ENCODE results near the gene AUTS2. TPM values are rescaled to one million over a fixed set of nuclear protein-coding genes. Genes with fewer than 3 reads are reported as not detected.

The AUTS2 gene
- polyA plus RNA-seq, 1 donor (not counting 4 experiments of a cell fraction or from before 2014, with no cell fraction given), result 4.7 TPM

DNA sequence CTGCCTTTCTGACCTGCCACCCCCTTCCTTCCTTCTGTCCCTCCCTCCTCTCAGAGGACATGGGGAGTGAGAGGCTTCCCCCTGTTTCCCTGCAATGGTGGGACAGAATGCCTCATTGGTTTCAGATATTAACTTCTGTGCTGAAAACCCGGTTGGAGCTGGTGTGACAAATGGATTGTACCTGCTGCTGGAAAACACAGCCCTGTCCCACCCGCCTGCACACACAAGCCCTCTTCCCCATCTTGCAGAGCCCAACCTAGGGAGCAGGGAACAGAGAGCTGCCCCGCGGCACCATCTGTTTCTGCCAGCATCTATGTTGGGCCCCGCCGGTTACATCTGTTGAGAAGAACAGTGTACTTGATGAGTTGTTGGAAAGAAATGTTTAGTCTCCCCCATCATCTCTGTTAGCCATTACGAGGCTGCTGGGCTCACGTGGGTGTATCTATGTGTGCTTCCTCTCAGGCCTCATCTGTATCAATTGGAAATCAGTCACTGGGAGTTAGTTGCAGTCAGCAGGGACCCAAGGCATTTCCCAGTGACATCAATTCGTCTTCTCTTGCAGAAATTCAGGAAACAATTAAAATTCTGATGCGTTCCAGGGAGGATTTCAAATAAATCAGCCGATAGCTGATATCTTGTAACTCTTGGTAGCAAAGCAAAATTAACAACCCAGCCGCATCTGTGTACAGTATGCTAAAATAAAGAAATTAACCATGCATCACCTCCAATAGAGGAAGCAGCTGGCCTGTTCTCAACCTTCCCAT lies 808.1 kb downstream of the AUTS2 start:
- H3K27ac ChIP-seq (ENCODE audit: control insufficient read depth, insufficient read depth, low read length), result no peak overlapping the region
- no peak overlapping the region for H3K4me3 ChIP-seq (ENCODE audit: control insufficient read depth in 2 of 3, extremely low read depth in 1 of 3, insufficient read depth in 2 of 3, low read depth in 1 of 3, low read length in 3 of 3)
- no peak overlapping the region for H3K4me2 ChIP-seq (ENCODE audit: control insufficient read depth, extremely low read depth, insufficient read depth, low read depth, low read length)
- dilution Hi-C loops (cut with MboI; ENCODE audit: extremely low pct_ligation_motif_present, low sequenced_read_pairs), result no loop called here
- H2AFZ ChIP-seq (ENCODE audit: control insufficient read depth, low read length), result no peak overlapping the region
- no peaks in the 10 kb centered on the region for H4K20me1 ChIP-seq (ENCODE audit: control insufficient read depth, extremely low read depth, insufficient read depth, low read length)
- no peak overlapping the region for H3K9ac ChIP-seq (ENCODE audit: control insufficient read depth, extremely low read depth, insufficient read depth, low read length)
- H3K79me2 ChIP-seq (ENCODE audit: control insufficient read depth, insufficient read depth, low read length), result no peaks in the 10 kb centered on the region
- TF ChIP-seq, protein P1, sequence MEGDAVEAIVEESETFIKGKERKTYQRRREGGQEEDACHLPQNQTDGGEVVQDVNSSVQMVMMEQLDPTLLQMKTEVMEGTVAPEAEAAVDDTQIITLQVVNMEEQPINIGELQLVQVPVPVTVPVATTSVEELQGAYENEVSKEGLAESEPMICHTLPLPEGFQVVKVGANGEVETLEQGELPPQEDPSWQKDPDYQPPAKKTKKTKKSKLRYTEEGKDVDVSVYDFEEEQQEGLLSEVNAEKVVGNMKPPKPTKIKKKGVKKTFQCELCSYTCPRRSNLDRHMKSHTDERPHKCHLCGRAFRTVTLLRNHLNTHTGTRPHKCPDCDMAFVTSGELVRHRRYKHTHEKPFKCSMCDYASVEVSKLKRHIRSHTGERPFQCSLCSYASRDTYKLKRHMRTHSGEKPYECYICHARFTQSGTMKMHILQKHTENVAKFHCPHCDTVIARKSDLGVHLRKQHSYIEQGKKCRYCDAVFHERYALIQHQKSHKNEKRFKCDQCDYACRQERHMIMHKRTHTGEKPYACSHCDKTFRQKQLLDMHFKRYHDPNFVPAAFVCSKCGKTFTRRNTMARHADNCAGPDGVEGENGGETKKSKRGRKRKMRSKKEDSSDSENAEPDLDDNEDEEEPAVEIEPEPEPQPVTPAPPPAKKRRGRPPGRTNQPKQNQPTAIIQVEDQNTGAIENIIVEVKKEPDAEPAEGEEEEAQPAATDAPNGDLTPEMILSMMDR (optimal IDR thresholded peaks at IDR 0.05 in 1 of 3, IDR thresholded peaks at IDR 0.05 in 1 of 3, conservative IDR thresholded peaks at IDR 0.05 in 1 of 3; ENCODE audit: extremely low read depth in 1 of 3, insufficient read depth in 2 of 3, low read length in 3 of 3), result no peak
- TF ChIP-seq EZH2 (IDR thresholded peaks at IDR 0.05; ENCODE audit: low read length), result no peak
- H3K9me1 ChIP-seq (ENCODE audit: control insufficient read depth, extremely low read depth, insufficient read depth, low read length), result no peaks in the 10 kb centered on the region
- H3K36me3 ChIP-seq (ENCODE audit: control insufficient read depth in 2 of 2, extremely low read depth in 1 of 2, insufficient read depth in 2 of 2, low read length in 2 of 2), result no peaks in the 10 kb centered on the region
- DNase-seq (ENCODE audit: low read depth, low spot score) (no peak), FAIRE-seq (no peak)
- H3K4me1 ChIP-seq (ENCODE audit: control insufficient read depth, extremely low read depth, insufficient read depth, low read length), result no peaks in the 10 kb centered on the region
- H3K27me3 ChIP-seq (ENCODE audit: control insufficient read depth, extremely low read depth, insufficient read depth, low read length), result no peaks in the 10 kb centered on the region
- no peaks in the 10 kb centered on the region for H3K9me3 ChIP-seq (ENCODE audit: control insufficient read depth, low read depth, low read length)

DNA sequence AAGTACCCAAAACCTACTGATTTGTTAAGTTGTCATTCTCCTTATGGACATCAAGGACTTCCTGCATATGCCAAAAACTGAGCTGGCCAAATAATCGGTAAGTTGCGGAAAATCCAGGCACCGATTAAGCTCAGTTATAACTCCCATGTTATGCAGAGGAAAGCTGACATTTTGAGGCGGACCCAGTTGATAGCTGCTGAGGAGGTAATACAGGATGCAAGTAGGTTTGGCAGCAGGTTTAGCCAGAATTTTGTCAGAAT lies 808.6 kb downstream of the AUTS2 start:
- dilution Hi-C loops (cut with MboI; ENCODE audit: extremely low pct_ligation_motif_present, low sequenced_read_pairs), result no loop called here
- Histone ChIP-seq H3K9ac (ENCODE audit: control insufficient read depth, extremely low read depth, insufficient read depth, low read length) (no peak overlapping the region), H3K36me3 (ENCODE audit: control insufficient read depth in 2 of 2, extremely low read depth in 1 of 2, insufficient read depth in 2 of 2, low read length in 2 of 2) (no peaks in the 10 kb centered on the region), H3K4me2 (ENCODE audit: control insufficient read depth, extremely low read depth, insufficient read depth, low read depth, low read length) (no peak overlapping the region), H2AFZ (ENCODE audit: control insufficient read depth, low read length) (no peak overlapping the region), H3K9me3 (ENCODE audit: control insufficient read depth, low read depth, low read length) (no peaks in the 10 kb centered on the region), H3K4me3 (ENCODE audit: control insufficient read depth in 2 of 3, extremely low read depth in 1 of 3, insufficient read depth in 2 of 3, low read depth in 1 of 3, low read length in 3 of 3) (no peak overlapping the region), H3K27me3 (ENCODE audit: control insufficient read depth, extremely low read depth, insufficient read depth, low read length) (no peaks in the 10 kb centered on the region), H4K20me1 (ENCODE audit: control insufficient read depth, extremely low read depth, insufficient read depth, low read length) (no peaks in the 10 kb centered on the region), H3K79me2 (ENCODE audit: control insufficient read depth, insufficient read depth, low read length) (no peaks in the 10 kb centered on the region), H3K4me1 (ENCODE audit: control insufficient read depth, extremely low read depth, insufficient read depth, low read length) (no peaks in the 10 kb centered on the region), H3K27ac (ENCODE audit: control insufficient read depth, insufficient read depth, low read length) (no peak overlapping the region), H3K9me1 (ENCODE audit: control insufficient read depth, extremely low read depth, insufficient read depth, low read length) (no peaks in the 10 kb centered on the region)
- TF ChIP-seq, protein P1 (optimal IDR thresholded peaks at IDR 0.05 in 1 of 3, IDR thresholded peaks at IDR 0.05 in 1 of 3, conservative IDR thresholded peaks at IDR 0.05 in 1 of 3; ENCODE audit: extremely low read depth in 1 of 3, insufficient read depth in 2 of 3, low read length in 3 of 3), result no peak
- no peak for TF ChIP-seq EZH2 (IDR thresholded peaks at IDR 0.05; ENCODE audit: low read length)
- DNase-seq (ENCODE audit: low read depth, low spot score) (no peak), FAIRE-seq (peak; percentile 26)
